GM12873 (cell line): ENCODE results near the gene EXOC4.

Source experiments
- CTCF ChIP-seq: IDR thresholded peaks from 2 replicates; pipeline ENCODE4 v1.5.1; 2012; ENCODE audit warnings: low read depth, mild to moderate bottlenecking, moderate library complexity, low read length, control low read depth; ENCODE audit not compliant: insufficient read depth; ENCODE audit errors: missing control alignments

EXOC4 gene

GRCh38 chr7:133911724-133912123, 658.8 kb downstream of the EXOC4 start:
- no peak for TF ChIP-seq CTCF

GRCh38 chr7:133912916-133913697, 660.2 kb downstream of the EXOC4 start:
- no peak for TF ChIP-seq CTCF

GRCh38 chr7:133916621-133917020, 663.7 kb downstream of the EXOC4 start:
- no peak for TF ChIP-seq CTCF

GRCh38 chr7:133919810-133920209, 666.9 kb downstream of the EXOC4 start:
- TF ChIP-seq CTCF: no peak

GRCh38 chr7:133921635-133922182, 668.8 kb downstream of the EXOC4 start:
- no peak for TF ChIP-seq CTCF

GRCh38 chr7:133923974-133924373, 671.1 kb downstream of the EXOC4 start:
- TF ChIP-seq CTCF: no peak

GRCh38 chr7:133931053-133931452, 678.2 kb downstream of the EXOC4 start:
- no peak for TF ChIP-seq CTCF
